ENCODE data around the gene GJC2. TPM values are rescaled to one million over a fixed set of nuclear protein-coding genes. Genes with fewer than 3 reads are reported as not detected.

Gene GJC2
- total RNA-seq, 1 experiment from 2014 or later = 0.76 TPM

GRCh38 chr1:228156515-228156881 lies 6.8 kb downstream of the GJC2 start:
- ChIA-PET POLR2A (no interaction called here), CTCF (no interaction called here), RAD21 (ENCODE audit: low non-redundant PET in 1 of 2, low total read pairs in 2 of 2, uncharacterized antibody in 2 of 2, unreplicated experiment in 2 of 2) (no interaction called here)
- Histone ChIP-seq H3K36me3 (ENCODE audit: control insufficient read depth in 1 of 2, insufficient read depth in 2 of 2, low read length in 2 of 2) (no peaks in the 10 kb centered on the region), H3K9me2 (ENCODE audit: insufficient read depth) (no peaks in the 10 kb centered on the region), H3K4me2 (ENCODE audit: low read length) (no peak overlapping the region), H2AFZ (ENCODE audit: low read depth, low read length, poor library complexity, severe bottlenecking) (no peak overlapping the region), H3K4me3 (replicated peaks in 1 of 2; ENCODE audit: low read depth in 1 of 2, low read length in 2 of 2) (no peak overlapping the region), H4K20me1 (ENCODE audit: insufficient read depth) (no peaks in the 10 kb centered on the region), H3K27me3 (ENCODE audit: insufficient read depth, low read length) (no peaks in the 10 kb centered on the region), H3K9me3 (ENCODE audit: control insufficient read depth in 1 of 2, insufficient read depth in 1 of 2, low read depth in 1 of 2, low read length in 2 of 2) (no peaks in the 10 kb centered on the region), H3K79me2 (ENCODE audit: insufficient read depth, low read length) (no peaks in the 10 kb centered on the region), H3K27ac (ENCODE audit: low read depth, low read length) (no peak overlapping the region), H3K4me1 (ENCODE audit: control insufficient read depth in 1 of 2, insufficient read depth in 2 of 2, low read length in 2 of 2) (peaks cover 11 to 14% of the 10 kb centered on the region in 2 experiments; a peak in 3 of 4 replicates), H3K9ac (ENCODE audit: low read length) (no peak overlapping the region)
- TF ChIP-seq POLR2A (IDR thresholded peaks at IDR 0.05; ENCODE audit: borderline replicate concordance, extremely low read depth, insufficient read depth, insufficient read length) = no peak
- no peak for TF ChIP-seq CBX3 (IDR thresholded peaks at IDR 0.05; ENCODE audit: low read depth)
- TF ChIP-seq ELF1 (IDR thresholded peaks at IDR 0.05; ENCODE audit: borderline replicate concordance, low read depth) = no peak
- TF ChIP-seq SRF (IDR thresholded peaks at IDR 0.05; ENCODE audit: low read depth) = no peak
- TF ChIP-seq RAD21 (IDR thresholded peaks at IDR 0.05; ENCODE audit: low read depth) = no peak
- TF ChIP-seq POLR2AphosphoS5 (IDR thresholded peaks at IDR 0.05; ENCODE audit: low read depth, low read length) = no peak
- TF ChIP-seq CEBPB (IDR thresholded peaks at IDR 0.05; ENCODE audit: low read depth) = no peak
- no peak for TF ChIP-seq SP1 (IDR thresholded peaks at IDR 0.05; ENCODE audit: low read depth)
- no peak for TF ChIP-seq EZH2 (IDR thresholded peaks at IDR 0.05)
- no peak for TF ChIP-seq EGR1 (IDR thresholded peaks at IDR 0.05; ENCODE audit: low read depth)
- no peak for TF ChIP-seq TCF7L2 (IDR thresholded peaks at IDR 0.05; ENCODE audit: borderline replicate concordance, extremely low read depth, insufficient read depth, insufficient read length)
- TF ChIP-seq ZFX (IDR thresholded peaks at IDR 0.05) = no peak
- TF ChIP-seq, protein P1, sequence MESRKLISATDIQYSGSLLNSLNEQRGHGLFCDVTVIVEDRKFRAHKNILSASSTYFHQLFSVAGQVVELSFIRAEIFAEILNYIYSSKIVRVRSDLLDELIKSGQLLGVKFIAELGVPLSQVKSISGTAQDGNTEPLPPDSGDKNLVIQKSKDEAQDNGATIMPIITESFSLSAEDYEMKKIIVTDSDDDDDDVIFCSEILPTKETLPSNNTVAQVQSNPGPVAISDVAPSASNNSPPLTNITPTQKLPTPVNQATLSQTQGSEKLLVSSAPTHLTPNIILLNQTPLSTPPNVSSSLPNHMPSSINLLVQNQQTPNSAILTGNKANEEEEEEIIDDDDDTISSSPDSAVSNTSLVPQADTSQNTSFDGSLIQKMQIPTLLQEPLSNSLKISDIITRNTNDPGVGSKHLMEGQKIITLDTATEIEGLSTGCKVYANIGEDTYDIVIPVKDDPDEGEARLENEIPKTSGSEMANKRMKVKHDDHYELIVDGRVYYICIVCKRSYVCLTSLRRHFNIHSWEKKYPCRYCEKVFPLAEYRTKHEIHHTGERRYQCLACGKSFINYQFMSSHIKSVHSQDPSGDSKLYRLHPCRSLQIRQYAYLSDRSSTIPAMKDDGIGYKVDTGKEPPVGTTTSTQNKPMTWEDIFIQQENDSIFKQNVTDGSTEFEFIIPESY (IDR thresholded peaks at IDR 0.05; ENCODE audit: extremely low read depth, insufficient replicate concordance, low read length) = no peak
- TF ChIP-seq ZNF274 (IDR thresholded peaks at IDR 0.05; ENCODE audit: low read depth, low read length) = no peak
- no peak for TF ChIP-seq EZH2phosphoT487 (IDR thresholded peaks at IDR 0.05; ENCODE audit: borderline replicate concordance)
- no TSS peak for BruUV-seq (replicated peaks)
- no peak for ATAC-seq
- intact Hi-C loops (cut with micrococcal nuclease) = no loop called here
- DNase-seq (ENCODE audit: low read depth, low spot score) = no peak

All from HCT116 (cell line).